Glomerular visceral epithelial cell (primary cell): ENCODE results near the gene CASK.
"Not testable (repeated sequence)": the region's sequence is repeated elsewhere in the genome, so short reads cannot be mapped to it uniquely, and the experiment has no call there.

Source experiments
- DNase-seq: peaks from one replicate; pipeline ENCODE4 v3.0.0-alpha.2; 2016; ENCODE audit errors: extremely low spot score

CASK gene

GRCh38 chrX:41689711-41690110 is 233.6 kb downstream of the CASK start:
- DNase-seq: no peak

- no peak for DNase-seq
Observed at GRCh38 chrX:41688835-41689234, 234.5 kb downstream of the CASK start, which contains the start of gene GPR34. Gene GPR34 (plus strand): TSS chrX:41688973. CDS start chrX:41695634, 6,661 bp downstream.

GRCh38 chrX:41688156-41688555 is 235.2 kb downstream of the CASK start:
- no peak for DNase-seq

GRCh38 chrX:41686788-41687187 is 236.6 kb downstream of the CASK start:
- no peak for DNase-seq

- DNase-seq: no peak
Observed at GRCh38 chrX:41684940-41685339, 238.4 kb downstream of the CASK start.

- DNase-seq: no peak
Observed at GRCh38 chrX:41684138-41684537, 239.2 kb downstream of the CASK start.

- DNase-seq: no peak
Observed at GRCh38 chrX:41677183-41678060, 245.9 kb downstream of the CASK start.

- DNase-seq: not testable (repeated sequence)
Observed at GRCh38 chrX:41676361-41676760, 247.0 kb downstream of the CASK start.

- no peak for DNase-seq
Observed at GRCh38 chrX:41672643-41673042, 250.7 kb downstream of the CASK start.

GRCh38 chrX:41671082-41671481 is 252.3 kb downstream of the CASK start:
- no peak for DNase-seq

- no peak for DNase-seq
Observed at GRCh38 chrX:41670112-41670511, 253.2 kb downstream of the CASK start.

- peak; percentile 0 for DNase-seq
Observed at GRCh38 chrX:41667631-41668030, 255.7 kb downstream of the CASK start.

GRCh38 chrX:41666251-41666650 is 257.1 kb downstream of the CASK start:
- no peak for DNase-seq

- DNase-seq: no peak
Observed at GRCh38 chrX:41665686-41666085, 257.7 kb downstream of the CASK start.

GRCh38 chrX:41664908-41665307 is 258.4 kb downstream of the CASK start:
- peak; percentile 11 for DNase-seq

GRCh38 chrX:41664375-41664901 is 258.9 kb downstream of the CASK start:
- peak; percentile 7 for DNase-seq

GRCh38 chrX:41661366-41662095 is 261.8 kb downstream of the CASK start:
- peak; percentile 2 for DNase-seq

- DNase-seq: peak; percentile 4
Observed at GRCh38 chrX:41655631-41656030, 267.7 kb downstream of the CASK start.

GRCh38 chrX:41655101-41655500 is 268.3 kb downstream of the CASK start:
- no peak for DNase-seq

GRCh38 chrX:41653125-41653524 is 270.2 kb downstream of the CASK start:
- no peak for DNase-seq

GRCh38 chrX:41646201-41646600 is 277.2 kb downstream of the CASK start:
- DNase-seq: not testable (repeated sequence)

- DNase-seq: no peak
Observed at GRCh38 chrX:41634284-41634683, 289.1 kb downstream of the CASK start.

GRCh38 chrX:41630091-41630490 is 293.3 kb downstream of the CASK start:
- no peak for DNase-seq
